Measurements from ENCODE around the gene GPR62.

GPR62 gene

DNA sequence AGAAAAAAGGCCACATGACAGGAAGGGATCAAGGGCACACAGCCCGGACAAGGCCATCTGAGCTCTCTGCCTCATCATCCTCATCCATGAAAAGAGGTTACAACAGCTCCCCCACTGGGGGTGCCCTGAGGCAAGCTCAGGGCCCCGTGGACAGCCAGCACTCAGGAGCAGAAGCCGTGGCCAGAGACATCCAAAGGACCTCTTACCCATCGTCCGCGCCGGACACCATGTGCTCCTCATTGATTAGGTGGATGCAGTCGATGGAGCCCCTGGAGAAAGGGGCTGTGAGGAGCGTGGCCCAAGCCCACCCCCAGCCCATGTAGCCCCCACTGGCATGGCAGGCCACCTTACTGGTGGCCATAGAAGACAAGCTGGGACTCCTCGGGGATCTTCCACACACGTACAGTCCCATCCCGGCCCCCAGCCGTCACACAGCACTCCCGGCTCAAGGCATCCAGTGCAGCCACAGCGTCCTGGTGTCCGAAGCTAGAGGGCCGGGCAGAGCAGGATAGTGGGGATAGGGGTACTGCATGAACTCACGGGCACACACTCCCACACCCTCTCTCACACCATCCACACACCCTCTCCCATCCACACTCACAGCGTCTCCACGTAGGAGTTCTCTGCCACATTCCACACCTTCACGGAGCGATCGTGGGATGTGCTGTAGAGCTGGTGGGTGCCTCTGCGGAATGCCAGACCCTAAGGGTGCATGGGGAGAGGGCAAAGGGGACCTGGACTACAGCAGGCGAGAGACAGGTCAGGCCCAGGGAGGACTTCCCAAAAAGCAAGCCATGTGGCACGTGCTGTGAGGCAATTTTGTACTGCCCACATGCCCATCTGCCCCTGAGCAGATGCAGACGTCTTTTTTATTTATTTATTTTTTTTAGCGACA is 19.9 kb upstream of the GPR62 start:
- no peak overlapping the region for H3K4me3 ChIP-seq (ENCODE audit: low read length)
- TF ChIP-seq, protein P1, sequence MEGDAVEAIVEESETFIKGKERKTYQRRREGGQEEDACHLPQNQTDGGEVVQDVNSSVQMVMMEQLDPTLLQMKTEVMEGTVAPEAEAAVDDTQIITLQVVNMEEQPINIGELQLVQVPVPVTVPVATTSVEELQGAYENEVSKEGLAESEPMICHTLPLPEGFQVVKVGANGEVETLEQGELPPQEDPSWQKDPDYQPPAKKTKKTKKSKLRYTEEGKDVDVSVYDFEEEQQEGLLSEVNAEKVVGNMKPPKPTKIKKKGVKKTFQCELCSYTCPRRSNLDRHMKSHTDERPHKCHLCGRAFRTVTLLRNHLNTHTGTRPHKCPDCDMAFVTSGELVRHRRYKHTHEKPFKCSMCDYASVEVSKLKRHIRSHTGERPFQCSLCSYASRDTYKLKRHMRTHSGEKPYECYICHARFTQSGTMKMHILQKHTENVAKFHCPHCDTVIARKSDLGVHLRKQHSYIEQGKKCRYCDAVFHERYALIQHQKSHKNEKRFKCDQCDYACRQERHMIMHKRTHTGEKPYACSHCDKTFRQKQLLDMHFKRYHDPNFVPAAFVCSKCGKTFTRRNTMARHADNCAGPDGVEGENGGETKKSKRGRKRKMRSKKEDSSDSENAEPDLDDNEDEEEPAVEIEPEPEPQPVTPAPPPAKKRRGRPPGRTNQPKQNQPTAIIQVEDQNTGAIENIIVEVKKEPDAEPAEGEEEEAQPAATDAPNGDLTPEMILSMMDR (conservative IDR thresholded peaks at IDR 0.05; ENCODE audit: low read length) = no peak
- DNase-seq (ENCODE audit: low read depth) = no peak

DNA sequence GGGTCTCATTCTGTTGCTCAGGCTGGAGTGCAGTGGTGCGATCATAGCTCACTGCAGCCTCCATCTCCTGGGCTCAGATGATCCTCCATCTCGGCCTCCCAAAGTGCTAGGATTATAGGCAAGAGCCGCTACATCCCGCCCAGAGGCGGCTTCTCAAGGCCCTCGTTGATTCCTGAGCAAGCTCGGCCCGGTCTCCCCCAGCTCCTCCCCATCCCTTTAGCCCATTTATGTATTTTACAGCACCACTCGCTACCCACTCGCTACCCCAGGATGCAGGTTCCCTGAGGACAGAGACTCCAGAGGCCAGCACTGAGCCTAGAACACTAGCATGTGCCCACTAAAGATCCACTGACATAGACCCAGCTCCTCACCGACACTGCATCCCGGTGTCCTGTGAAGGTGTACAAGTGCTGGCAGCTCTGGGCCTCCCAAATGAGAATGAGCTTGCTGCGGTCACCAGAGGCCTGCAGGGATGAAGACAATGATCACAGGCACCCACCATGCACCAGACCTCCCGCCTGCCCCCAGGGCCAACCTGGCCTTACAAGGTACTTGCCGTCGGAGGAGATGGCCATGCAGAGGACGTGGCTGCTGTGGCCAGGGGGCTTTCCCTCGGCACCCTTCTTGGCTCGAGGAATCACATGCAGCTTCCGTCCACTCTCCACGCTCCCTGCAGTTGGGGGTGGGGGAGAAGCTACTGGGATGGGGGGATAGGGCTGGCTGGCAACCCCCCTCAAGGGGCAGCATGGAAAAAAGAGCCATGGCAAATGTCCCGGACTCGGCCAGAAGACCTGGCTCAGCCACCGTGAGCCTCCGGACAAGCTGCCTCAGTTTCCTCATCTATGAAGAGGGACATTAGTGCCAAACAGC is 19.1 kb upstream of the GPR62 start:
- no peak for DNase-seq (ENCODE audit: low read depth)
- TF ChIP-seq, protein P1 (conservative IDR thresholded peaks at IDR 0.05; ENCODE audit: low read length) = no peak

GRCh38 chr3:51937014-51937413 is 18.2 kb upstream of the GPR62 start:
- no peak for DNase-seq (ENCODE audit: low read depth)

More for the DNA sequence above, 19.1 kb upstream of the GPR62 start:
- H3K4me3 ChIP-seq (ENCODE audit: low read length) = no peak overlapping the region

GRCh38 chr3:51937611-51938450 is 17.4 kb upstream of the GPR62 start:
- no peak for DNase-seq (ENCODE audit: low read depth)
- no peak overlapping the region for H3K4me3 ChIP-seq (ENCODE audit: low read length)
- TF ChIP-seq, protein P1 (conservative IDR thresholded peaks at IDR 0.05; ENCODE audit: low read length) = no peak

More at GRCh38 chr3:51937014-51937413, 18.2 kb upstream of the GPR62 start:
- no peak overlapping the region for H3K4me3 ChIP-seq (ENCODE audit: low read length)
- TF ChIP-seq, protein P1 (conservative IDR thresholded peaks at IDR 0.05; ENCODE audit: low read length) = no peak

DNA sequence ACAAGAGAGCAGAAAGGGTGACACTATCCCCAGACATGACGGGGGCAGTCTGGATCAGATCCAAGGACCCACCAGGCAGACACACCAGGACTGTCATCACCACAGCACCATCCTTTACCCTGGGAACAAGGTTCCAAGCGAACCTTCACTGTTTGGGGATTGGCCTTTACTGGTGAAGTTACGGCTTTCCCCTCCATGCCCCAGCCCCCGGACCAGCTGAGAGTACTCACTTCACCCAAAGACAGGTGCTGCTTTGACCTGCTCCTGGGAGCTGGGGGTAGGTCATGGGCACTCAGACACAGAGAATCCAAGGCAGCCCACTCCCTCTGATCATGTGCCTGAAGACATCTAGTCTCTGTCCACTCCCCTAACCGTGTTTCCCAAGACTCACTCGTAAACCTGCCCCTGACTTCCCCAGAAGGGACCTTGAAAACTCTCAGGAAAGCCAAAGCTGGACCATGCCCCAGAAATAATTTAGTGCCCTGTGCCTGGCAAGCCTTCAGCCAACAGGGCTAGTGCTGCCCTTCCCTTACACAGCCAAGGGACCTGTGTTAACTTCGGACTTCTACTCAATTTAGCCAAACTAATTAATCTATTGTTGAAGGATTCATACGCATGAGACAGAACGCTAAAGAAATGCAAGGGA is 16.3 kb upstream of the GPR62 start:
- TF ChIP-seq, protein P1 (conservative IDR thresholded peaks at IDR 0.05; ENCODE audit: low read length) = no peak
- DNase-seq (ENCODE audit: low read depth) = no peak
- H3K4me3 ChIP-seq (ENCODE audit: low read length) = no peak overlapping the region
